ENCODE data around the gene GLI1. TPM values are rescaled to one million over a fixed set of nuclear protein-coding genes. Genes with fewer than 3 reads are reported as not detected.

Gene GLI1
- total and polyA plus RNA-seq, 2 donors (not counting 1 experiment from before 2014, with no cell fraction given), result 0.40 to 2.0 TPM

GRCh38 chr12:57444744-57445143, 14.8 kb upstream of the GLI1 start:
- Histone ChIP-seq H3K36me3 (ENCODE audit: control insufficient read depth, insufficient read depth, low read length) (no peaks in the 10 kb centered on the region), H2AFZ (ENCODE audit: low read length) (no peak overlapping the region), H4K20me1 (ENCODE audit: control insufficient read depth, extremely low read depth, insufficient read depth, low read length) (no peaks in the 10 kb centered on the region), H3K4me1 (ENCODE audit: control insufficient read depth, extremely low read depth, insufficient read depth, low read length) (no peaks in the 10 kb centered on the region), H3K4me2 (ENCODE audit: extremely low read depth, insufficient read depth, low read length) (no peak overlapping the region), H3K27me3 (ENCODE audit: control insufficient read depth, insufficient read depth, low read length) (no peaks in the 10 kb centered on the region), H3K9me3 (ENCODE audit: control insufficient read depth, insufficient read depth, low read depth, low read length) (no peaks in the 10 kb centered on the region), H3K79me2 (ENCODE audit: control insufficient read depth, insufficient read depth, low read length) (no peaks in the 10 kb centered on the region), H3K27ac (ENCODE audit: insufficient read depth, low read length) (no peak overlapping the region), H3K4me3 (replicated peaks in 1 of 4; ENCODE audit: control extremely low read depth in 1 of 4, insufficient read depth in 1 of 4, low read depth in 3 of 4, low read length in 4 of 4) (no peak overlapping the region), H3K9ac (ENCODE audit: insufficient read depth, low read length) (no peak overlapping the region)
- DNase-seq (ENCODE audit: low read depth in 2 of 2), result no peak
- TF ChIP-seq CTCF (conservative IDR thresholded peaks at IDR 0.05 in 1 of 2, IDR thresholded peaks at IDR 0.05 in 1 of 2; ENCODE audit: low read depth in 1 of 2, low read length in 2 of 2) (no peak), EZH2 (IDR thresholded peaks at IDR 0.05; ENCODE audit: low read length, missing control alignments) (no peak)

- Histone ChIP-seq H2AFZ (ENCODE audit: low read length) (no peak overlapping the region), H3K79me2 (ENCODE audit: control insufficient read depth, insufficient read depth, low read length) (no peaks in the 10 kb centered on the region), H3K36me3 (ENCODE audit: control insufficient read depth, insufficient read depth, low read length) (no peaks in the 10 kb centered on the region), H3K9me3 (ENCODE audit: control insufficient read depth, insufficient read depth, low read depth, low read length) (no peaks in the 10 kb centered on the region), H3K4me2 (ENCODE audit: extremely low read depth, insufficient read depth, low read length) (no peak overlapping the region), H3K27ac (ENCODE audit: insufficient read depth, low read length) (no peak overlapping the region), H3K27me3 (ENCODE audit: control insufficient read depth, insufficient read depth, low read length) (no peaks in the 10 kb centered on the region), H3K4me3 (replicated peaks in 1 of 4; ENCODE audit: control extremely low read depth in 1 of 4, insufficient read depth in 1 of 4, low read depth in 3 of 4, low read length in 4 of 4) (no peak overlapping the region), H4K20me1 (ENCODE audit: control insufficient read depth, extremely low read depth, insufficient read depth, low read length) (no peaks in the 10 kb centered on the region), H3K9ac (ENCODE audit: insufficient read depth, low read length) (no peak overlapping the region), H3K4me1 (ENCODE audit: control insufficient read depth, extremely low read depth, insufficient read depth, low read length) (peaks cover 5% of the 10 kb centered on the region)
- DNase-seq (ENCODE audit: low read depth in 2 of 2), result no peak
- no peak for TF ChIP-seq CTCF (conservative IDR thresholded peaks at IDR 0.05 in 1 of 2, IDR thresholded peaks at IDR 0.05 in 1 of 2; ENCODE audit: low read depth in 1 of 2, low read length in 2 of 2)
- no peak for TF ChIP-seq EZH2 (IDR thresholded peaks at IDR 0.05; ENCODE audit: low read length, missing control alignments)
These were observed 13.2 kb upstream of the GLI1 start for GRCh38 chr12:57446292-57446960.

GRCh38 chr12:57448669-57449068, 10.9 kb upstream of the GLI1 start:
- peaks cover 15% of the 10 kb centered on the region for H3K4me1 ChIP-seq (ENCODE audit: control insufficient read depth, extremely low read depth, insufficient read depth, low read length)

More at GRCh38 chr12:57448669-57449068, 10.9 kb upstream of the GLI1 start:
- Histone ChIP-seq H3K79me2 (ENCODE audit: control insufficient read depth, insufficient read depth, low read length) (no peaks in the 10 kb centered on the region), H3K27ac (ENCODE audit: insufficient read depth, low read length) (no peak overlapping the region), H4K20me1 (ENCODE audit: control insufficient read depth, extremely low read depth, insufficient read depth, low read length) (no peaks in the 10 kb centered on the region), H3K36me3 (ENCODE audit: control insufficient read depth, insufficient read depth, low read length) (no peaks in the 10 kb centered on the region), H2AFZ (ENCODE audit: low read length) (no peak overlapping the region), H3K4me2 (ENCODE audit: extremely low read depth, insufficient read depth, low read length) (no peak overlapping the region), H3K27me3 (ENCODE audit: control insufficient read depth, insufficient read depth, low read length) (no peaks in the 10 kb centered on the region), H3K9ac (ENCODE audit: insufficient read depth, low read length) (no peak overlapping the region), H3K9me3 (ENCODE audit: control insufficient read depth, insufficient read depth, low read depth, low read length) (no peaks in the 10 kb centered on the region), H3K4me3 (replicated peaks in 1 of 4; ENCODE audit: control extremely low read depth in 1 of 4, insufficient read depth in 1 of 4, low read depth in 3 of 4, low read length in 4 of 4) (no peak overlapping the region)
- no peak for DNase-seq (ENCODE audit: low read depth in 2 of 2)
- TF ChIP-seq EZH2 (IDR thresholded peaks at IDR 0.05; ENCODE audit: low read length, missing control alignments) (no peak), CTCF (conservative IDR thresholded peaks at IDR 0.05 in 1 of 2, IDR thresholded peaks at IDR 0.05 in 1 of 2; ENCODE audit: low read depth in 1 of 2, low read length in 2 of 2) (no peak)

Measured in fibroblast of lung (primary cell).